ENCODE data around the gene ZZZ3. TPM values are rescaled to one million over a fixed set of nuclear protein-coding genes. Genes with fewer than 3 reads are reported as not detected.

The ZZZ3 gene
- total and polyA plus RNA-seq, 2 of the 13 experiments (the other 11 are each of a cell fraction or from before 2014, with no cell fraction given), result 18.1 to 50.2 TPM

GRCh38 chr1:77683160-77684148 lies 996 bp upstream of the ZZZ3 start (continued):
- TF ChIP-seq ZBTB49 (CRISPR knock-in tag; IDR thresholded peaks at IDR 0.05; ENCODE audit: borderline replicate concordance) (no peak), RFX3 (CRISPR knock-in tag; IDR thresholded peaks at IDR 0.05) (no peak), SP140L (CRISPR knock-in tag; IDR thresholded peaks at IDR 0.05; ENCODE audit: borderline replicate concordance) (no peak), ZNF704 (CRISPR knock-in tag; IDR thresholded peaks at IDR 0.05; ENCODE audit: borderline replicate concordance) (0 out of 2 replicates have a peak, but pooled peaks have one; percentile 47), ZBTB7B (CRISPR knock-in tag; IDR thresholded peaks at IDR 0.05) (no peak), SRSF4 (IDR thresholded peaks at IDR 0.05; ENCODE audit: low read depth, low read length, poor library complexity, severe bottlenecking) (no peak), ZNF749 (CRISPR knock-in tag; IDR thresholded peaks at IDR 0.05; ENCODE audit: borderline replicate concordance) (no peak; the same call in 1 of the 2 replicates), TFAP4 (IDR thresholded peaks at IDR 0.05; ENCODE audit: borderline replicate concordance, low read depth) (no peak), CBX2 (IDR thresholded peaks at IDR 0.05; ENCODE audit: low read depth, low read length) (no peak), CBX2 (CRISPR knock-in tag; IDR thresholded peaks at IDR 0.05; ENCODE audit: low read depth) (no peak), RAD51 (IDR thresholded peaks at IDR 0.05; ENCODE audit: borderline replicate concordance) (no peak), FOXM1 (CRISPR knock-in tag; IDR thresholded peaks at IDR 0.05) (no peak), LCORL (IDR thresholded peaks at IDR 0.05) (no peak), LCORL (CRISPR knock-in tag; IDR thresholded peaks at IDR 0.05) (peak; percentile 73; the same call in 1 of the 2 replicates), MBNL3 (CRISPR knock-in tag; conservative IDR thresholded peaks at IDR 0.05) (no peak), MYPOP (CRISPR knock-in tag; IDR thresholded peaks at IDR 0.05) (0 out of 2 replicates have a peak, but pooled peaks have one; percentile 66), ZNF652 (CRISPR knock-in tag; IDR thresholded peaks at IDR 0.05; ENCODE audit: borderline replicate concordance, low read depth) (peak; percentile 14; the same call in 1 of the 2 replicates), UBTF (CRISPR knock-in tag; IDR thresholded peaks at IDR 0.05) (peak; percentile 88; the same call in 1 of the 2 replicates), TCF7L2 (IDR thresholded peaks at IDR 0.05; ENCODE audit: low read depth, low read length) (no peak), ATM (IDR thresholded peaks at IDR 0.05; ENCODE audit: borderline replicate concordance) (no peak)

All from HepG2 (cell line).